Stimulated activated CD8-positive, alpha-beta memory T cell treated with anti-CD3 and anti-CD28 coated beads, Interleukin-7, amount 100 ng/mL, for 1 hour (primary cell): ENCODE data around the gene CSGALNACT2.
"Not testable (repeated sequence)": the region's sequence is repeated elsewhere in the genome, so short reads cannot be mapped to it uniquely, and the experiment has no call there.

ENCODE experiments used
- DNase-seq, 2 donors: peaks; one replicate each; pipeline ENCODE4 v3.0.0-alpha.2; 2020; ENCODE audit warnings: low read depth in 2 of 2

Gene CSGALNACT2

DNA sequence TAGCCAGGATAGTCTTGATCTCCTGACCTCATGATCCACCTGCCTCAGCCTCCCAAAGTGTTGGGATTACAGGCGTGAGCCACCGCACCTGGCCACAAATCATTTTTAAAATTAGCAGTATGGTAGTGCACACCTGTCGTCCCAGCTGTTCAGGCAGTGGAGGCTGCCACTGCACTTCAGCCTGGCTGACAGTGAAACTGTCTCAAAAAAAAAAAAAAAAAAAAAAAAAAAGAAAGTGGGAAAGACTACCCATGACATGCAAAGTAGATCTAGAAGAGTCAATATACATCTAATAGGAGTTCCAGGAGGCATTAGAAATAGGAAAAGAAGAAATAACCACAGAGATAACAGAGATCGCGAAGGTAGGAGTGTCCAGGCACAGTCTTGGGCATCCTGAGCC is 3.2 kb downstream of the CSGALNACT2 start:
- DNase-seq: no peak

DNA sequence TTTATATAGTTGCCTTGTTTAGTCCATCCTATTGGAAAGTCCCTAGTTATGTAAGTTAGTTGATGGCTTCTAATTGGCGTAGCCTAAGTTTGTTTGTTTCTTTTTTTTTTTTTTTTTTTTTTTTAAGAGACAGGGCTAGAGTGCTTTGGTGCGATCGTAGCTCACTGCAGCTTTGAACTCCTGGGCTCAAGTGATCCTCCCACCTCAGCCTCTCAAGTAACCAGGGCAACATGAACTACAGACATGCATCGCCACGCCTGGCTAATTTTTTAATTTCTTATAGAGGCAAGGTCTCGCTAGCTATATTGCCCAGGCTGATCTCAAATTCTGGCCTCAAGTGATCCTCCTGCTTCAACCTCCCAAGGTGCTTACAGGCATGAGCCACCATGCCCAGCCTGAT is 7.1 kb downstream of the CSGALNACT2 start:
- no peak for DNase-seq

DNA sequence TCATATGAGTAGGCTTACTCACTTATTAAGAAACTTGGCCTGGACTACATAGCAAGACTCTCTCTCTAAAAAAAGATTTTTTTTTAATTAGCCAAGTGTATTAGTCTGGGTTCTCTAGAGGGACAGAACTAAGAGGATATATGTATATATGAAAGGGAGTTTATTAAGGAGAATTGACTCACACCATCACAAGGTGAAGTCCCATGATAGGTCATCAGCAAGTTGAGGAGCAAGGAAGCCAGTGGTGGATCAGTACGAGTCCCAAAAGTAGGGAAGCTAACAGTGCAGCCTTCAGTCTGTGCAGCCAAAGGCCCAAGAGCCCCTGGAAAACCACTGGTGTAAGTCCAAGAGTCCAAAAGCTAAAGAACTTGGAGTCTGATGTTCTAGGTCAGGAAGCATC is 7.7 kb downstream of the CSGALNACT2 start:
- DNase-seq: not testable (repeated sequence)

DNA sequence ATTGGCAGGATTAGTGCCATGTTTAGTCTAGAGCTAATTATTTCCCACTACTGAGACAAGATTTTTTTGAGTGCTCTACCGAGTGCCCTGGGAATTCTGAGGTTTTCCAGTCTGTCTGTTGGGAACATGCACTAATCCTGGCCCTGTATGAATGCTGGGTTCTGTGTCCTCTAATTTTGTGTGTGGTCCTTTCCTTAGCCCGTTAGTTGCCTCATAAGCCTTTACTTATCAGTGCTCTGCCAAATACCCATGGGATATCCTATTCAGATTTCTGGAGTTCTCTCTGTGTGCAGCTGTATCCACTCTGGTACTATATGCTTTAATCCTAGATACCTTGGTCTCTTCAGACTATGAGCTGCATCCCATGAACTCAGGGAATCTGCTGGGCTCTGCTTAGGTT is 13.1 kb downstream of the CSGALNACT2 start:
- DNase-seq: no peak

DNA sequence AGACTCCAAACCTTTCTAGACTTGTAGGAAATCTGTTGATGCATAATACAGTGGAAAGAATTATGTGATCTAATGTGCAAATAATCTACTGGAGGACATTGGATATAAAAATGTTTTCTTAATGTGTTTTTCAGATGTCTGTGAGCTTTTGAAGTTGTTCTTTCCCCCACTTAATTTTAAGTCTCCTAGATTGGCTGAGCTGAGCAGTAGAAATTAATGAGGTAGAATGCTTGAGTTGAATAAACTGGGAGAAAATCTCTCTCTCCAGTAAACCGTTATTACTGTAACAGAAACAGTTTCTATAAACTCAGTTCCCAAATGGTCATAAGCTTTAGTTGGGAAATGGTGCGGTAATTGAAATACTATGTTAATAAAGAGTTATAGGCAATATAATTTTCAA is 15.7 kb downstream of the CSGALNACT2 start:
- DNase-seq: no peak

DNA sequence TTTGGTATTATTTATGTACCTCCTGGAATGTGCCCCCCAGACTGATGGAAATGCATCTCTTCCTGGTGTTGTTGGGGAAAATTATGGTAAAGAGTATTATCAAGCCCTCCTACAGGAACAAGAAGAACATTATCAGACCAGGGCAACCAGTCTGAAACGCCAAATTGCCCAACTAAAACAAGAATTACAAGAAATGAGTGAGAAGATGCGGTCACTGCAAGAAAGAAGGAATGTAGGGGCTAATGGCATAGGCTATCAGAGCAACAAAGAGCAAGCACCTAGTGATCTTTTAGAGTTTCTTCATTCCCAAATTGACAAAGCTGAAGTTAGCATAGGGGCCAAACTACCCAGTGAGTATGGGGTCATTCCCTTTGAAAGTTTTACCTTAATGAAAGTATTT is 17.0 kb downstream of the CSGALNACT2 start:
- no peak for DNase-seq

DNA sequence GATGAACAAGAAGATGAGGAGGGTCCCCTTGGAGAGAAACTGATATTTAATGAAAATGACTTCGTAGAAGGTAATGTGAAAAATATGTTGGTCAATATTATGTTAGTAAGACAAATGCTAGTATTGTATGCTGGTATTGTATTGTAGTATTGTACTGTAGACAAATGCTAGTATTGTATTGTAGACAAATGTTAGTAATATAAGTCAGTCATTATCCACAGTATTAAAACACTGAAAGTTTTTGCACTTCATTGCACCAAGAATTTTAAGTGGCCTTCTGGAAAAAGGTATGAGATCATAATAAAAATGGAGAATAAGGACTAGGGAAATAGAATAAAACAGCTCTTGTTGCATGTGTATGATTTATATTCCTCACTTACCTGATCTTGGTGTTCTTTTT is 17.5 kb downstream of the CSGALNACT2 start:
- DNase-seq: no peak

DNA sequence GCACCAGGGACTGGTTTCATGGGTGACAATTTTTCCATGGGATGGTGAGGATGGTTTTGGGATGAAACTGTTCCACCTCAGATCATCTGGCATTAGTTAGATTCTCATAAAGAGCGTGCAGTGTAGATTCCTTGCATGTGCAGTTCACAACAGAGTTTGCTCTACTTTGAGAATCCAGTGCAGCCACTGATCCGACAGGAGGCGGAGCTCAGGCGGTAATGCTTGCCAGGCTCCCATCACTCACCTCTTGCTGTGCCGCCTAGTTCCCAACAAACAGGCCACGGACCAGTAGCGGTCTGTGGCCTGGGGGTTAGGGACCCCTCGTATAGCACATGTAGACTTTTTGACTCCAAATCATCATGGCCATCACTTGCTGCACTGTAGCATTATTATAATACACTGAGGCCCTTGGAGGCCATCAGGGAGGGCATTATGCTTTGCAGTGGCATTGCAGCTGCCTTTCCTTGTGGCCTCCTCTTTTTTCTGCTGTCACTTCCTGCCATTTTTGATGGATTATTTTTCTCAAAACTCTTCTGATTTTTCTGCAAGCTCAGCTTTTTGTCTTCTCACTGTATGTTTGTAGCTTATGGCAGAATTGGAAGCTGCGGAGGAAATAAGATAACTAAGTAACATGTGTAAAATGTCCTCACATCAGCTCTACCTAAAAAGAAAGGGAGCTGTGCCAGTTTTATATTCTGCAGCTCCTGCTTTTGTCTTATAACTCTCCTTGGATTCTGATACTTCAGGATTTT is 18.5 kb downstream of the CSGALNACT2 start:
- no peak for DNase-seq

DNA sequence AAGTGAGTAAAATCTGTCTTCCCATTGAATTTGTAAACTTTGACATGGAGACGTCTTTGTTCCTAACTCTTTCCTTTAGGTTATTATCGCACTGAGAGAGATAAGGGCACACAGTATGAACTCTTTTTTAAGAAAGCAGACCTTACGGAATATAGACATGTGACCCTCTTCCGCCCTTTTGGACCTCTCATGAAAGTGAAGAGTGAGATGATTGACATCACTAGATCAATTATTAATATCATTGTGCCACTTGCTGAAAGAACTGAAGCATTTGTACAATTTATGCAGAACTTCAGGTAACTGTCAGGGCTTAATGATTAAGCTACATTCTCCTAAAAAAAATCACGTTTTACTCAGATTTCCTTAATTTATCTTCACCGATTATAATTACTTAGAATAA is 20.4 kb downstream of the CSGALNACT2 start:
- DNase-seq: no peak

DNA sequence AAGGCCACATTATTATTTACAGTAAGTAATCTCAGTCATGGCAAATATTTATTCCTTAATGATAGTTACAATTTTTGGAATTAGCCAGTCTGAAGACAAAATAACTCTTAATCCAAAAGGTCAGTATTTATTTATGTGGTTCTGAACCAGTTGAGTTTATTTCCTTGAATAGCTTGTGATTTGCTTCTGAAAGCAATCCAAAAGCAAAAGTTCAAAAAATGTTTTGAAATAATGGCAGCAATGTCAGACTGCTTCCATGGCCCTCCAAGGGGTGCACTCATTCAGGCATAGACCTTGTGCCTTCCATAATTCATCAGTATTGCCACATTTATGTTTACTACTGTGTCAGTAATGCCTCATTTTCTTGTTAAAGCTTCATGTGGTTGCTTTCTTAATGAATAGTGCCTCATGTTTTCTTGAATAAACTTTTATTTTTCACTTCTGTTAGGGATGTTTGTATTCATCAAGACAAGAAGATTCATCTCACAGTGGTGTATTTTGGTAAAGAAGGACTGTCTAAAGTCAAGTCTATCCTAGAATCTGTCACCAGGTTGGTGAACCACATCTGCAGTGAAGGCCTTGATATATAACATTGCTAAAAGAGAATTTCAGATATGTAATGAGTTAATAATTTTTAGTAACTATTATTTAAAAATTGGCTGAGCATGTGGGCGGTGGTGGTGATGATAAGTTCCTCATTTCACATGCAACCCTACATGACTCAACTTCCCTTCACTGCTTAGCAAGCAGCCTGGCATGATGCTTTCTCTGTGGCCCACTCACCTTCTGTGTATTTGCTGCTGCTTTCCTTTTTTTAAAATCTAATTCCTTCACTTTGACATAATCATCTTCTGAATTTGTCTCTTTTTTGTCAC is 22.0 kb downstream of the CSGALNACT2 start:
- DNase-seq: no peak

DNA sequence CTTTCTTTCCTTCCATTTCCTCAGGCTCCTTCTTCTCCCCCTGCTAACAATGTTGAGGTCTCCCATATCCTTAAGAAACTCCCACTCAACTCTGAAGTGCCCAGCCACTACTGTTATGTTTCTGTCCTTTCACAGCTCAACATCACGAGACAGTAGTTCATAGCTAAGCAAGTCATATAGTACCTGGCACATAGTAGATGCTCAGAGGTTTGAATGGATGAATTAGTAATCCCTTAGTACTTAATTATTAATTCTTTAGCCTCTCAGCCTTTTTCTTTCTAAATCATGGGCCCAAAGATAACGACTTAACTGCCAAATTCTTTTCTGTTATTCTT is 22.6 kb downstream of the CSGALNACT2 start:
- DNase-seq: no peak

DNA sequence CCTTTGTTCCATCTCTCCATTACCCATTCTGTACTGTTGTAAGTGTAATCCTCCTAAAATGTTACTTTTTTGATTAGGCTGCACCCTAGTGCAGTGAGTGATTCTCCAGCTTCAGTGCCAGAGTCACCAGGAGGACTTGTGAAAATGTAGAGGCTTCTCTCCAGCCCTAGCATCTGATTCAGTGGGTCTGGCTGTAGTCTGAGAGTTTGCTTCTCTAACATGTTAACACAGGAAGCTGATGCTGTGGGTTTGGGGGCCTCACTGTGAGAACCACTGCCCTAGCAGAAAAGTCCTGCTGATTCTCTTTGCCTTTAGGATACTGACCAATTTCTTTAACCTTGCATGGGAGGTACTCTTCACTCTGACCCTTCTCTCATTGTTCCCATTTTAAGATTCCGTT is 24.4 kb downstream of the CSGALNACT2 start:
- DNase-seq: no peak

DNA sequence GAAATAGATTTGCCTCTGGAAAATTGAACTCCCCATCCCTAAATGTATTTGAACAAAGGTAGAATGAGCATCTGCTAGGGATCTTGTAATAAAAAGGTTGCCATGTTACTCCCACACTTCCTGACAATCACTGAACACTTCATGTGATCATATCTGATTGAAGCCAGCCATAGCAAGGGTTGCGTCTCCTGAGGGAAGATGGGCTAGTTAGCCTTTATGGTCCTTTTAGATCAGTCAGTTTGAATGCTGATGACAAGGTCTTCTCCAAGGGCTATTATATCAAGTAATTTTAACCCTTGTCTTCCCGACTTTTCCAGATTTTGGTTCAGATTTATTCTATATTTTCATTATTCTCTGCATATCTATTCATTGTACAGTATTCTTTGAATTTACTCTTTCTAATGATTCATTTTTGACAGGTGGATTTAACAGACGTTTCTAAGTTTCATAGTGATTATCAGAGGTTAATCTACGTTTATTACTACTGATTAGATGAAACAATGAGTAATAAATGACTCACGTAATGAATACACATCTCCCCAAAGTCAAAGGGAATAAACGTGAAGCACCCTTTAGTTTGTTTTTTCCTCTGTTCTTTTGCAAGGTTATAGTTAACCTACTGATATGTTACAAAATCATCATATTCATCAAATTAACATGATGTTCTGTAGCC is 28.1 kb downstream of the CSGALNACT2 start:
- no peak for DNase-seq

DNA sequence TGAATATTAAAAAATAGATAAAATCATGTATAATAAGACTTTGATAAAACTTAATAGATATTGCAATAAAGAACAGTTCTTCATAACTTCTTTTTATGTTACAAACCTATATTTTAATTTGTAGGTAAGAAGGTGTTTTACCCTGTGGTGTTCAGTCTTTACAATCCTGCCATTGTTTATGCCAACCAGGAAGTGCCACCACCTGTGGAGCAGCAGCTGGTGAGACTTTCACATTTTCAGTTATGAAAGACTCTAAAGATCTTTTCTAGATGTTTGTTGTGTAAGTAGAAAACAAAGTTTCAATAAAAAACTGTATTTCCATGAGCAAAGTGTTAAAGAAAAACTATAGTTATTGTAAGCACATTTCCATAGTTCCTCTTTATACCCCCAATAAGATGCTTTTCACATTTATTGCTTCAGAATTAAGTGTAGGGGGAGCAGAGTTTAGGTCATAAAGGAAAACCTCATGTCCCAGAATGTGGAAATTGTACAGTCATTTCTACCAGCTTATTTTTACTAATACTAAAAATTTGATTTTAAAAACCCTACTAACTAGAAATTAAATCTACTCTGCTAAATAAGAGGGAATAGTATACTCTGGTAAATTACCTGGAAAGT is 28.7 kb downstream of the CSGALNACT2 start:
- DNase-seq: no peak

DNA sequence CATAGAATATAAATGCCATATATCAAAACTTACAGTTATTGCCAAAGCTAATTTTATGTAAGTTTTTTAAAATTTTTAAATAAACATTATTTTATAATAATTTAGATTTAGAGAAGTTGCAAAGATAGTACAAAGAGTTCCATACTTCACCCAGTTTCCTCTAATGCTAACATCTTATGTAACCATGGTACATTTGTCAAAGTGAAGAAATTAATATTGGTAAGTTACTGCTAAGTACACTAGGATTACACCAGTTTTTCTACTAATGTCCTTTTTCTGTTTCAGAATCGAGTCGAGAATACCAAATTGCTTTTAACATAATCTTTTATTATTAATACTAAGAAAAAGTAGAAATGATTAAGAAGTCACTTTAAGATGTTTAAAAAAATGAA is 29.2 kb downstream of the CSGALNACT2 start:
- no peak for DNase-seq

DNA sequence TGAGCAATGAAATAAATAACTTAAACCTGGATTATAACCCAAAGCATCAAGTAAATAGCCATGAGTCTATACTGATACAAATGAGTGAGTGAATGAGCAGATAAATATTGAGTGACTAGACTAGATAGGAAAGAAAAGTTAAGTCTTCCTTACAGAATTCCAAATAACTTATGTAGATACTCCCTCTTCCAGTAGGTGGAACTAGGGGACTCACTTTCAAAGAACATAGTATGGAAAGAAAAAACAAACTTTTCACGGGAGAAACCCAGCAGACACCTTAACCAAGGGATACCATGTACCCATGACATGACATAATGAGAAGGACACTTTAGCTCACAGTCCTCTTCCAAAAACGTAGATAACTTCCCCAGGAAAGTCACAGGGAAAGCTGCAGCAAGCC is 32.2 kb downstream of the CSGALNACT2 start:
- DNase-seq: no peak

DNA sequence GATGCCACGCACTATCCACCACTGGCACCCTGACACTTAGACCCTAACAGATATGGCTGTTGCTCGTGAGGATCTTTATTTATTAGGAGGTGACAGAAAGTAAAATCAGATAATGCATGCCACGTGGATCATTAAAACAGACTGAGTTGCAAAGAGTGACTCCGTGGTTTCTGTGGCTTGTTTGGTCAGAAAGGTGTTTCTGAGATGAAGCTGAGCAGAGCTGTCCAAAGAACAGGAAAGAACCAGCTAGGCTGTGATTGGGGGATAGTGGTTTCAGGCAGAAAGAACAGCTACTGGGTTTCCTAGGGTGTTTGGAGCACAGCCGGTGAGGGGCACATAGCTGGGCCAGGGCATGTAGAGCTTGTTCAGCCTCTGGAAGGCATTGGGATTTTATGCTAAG is 34.4 kb downstream of the CSGALNACT2 start:
- DNase-seq: no peak

DNA sequence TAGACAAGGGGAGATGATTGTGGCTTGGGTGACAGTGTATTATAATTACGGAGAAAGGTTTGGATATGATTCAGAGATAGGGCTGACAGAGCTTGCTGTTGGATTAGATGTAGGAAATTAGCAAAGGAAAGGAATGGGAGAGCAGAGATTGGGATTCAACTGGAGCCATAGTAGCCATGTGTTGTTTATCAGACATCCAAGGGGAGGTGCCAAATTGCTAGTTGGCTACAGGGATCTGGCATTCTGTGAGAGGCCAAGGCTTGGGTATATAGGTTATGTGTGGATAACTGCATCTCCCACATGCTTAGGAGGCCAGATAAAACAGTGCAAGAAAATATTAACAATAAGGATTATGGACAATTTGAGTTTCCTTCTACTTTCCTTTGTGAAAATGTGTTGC is 34.9 kb downstream of the CSGALNACT2 start:
- DNase-seq: no peak

DNA sequence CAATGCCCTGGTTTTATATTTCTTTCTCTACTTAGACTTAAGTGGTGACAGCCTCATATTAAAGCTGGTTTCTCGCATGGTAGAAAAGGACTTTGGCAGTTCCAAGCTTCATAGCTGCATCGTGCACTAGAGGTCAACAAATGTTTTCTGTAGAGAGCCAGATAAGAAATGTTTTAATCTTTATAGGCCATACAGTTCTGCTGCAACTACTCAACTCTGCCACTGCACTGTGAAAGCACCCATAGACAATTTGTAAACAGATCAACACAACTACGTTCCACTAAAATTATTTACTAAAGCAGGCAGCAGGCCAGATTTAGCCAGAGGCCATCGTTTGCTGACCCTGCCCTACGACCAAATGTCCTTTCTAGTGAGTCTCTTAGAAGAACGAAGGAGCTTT is 36.7 kb downstream of the CSGALNACT2 start:
- DNase-seq: no peak

DNA sequence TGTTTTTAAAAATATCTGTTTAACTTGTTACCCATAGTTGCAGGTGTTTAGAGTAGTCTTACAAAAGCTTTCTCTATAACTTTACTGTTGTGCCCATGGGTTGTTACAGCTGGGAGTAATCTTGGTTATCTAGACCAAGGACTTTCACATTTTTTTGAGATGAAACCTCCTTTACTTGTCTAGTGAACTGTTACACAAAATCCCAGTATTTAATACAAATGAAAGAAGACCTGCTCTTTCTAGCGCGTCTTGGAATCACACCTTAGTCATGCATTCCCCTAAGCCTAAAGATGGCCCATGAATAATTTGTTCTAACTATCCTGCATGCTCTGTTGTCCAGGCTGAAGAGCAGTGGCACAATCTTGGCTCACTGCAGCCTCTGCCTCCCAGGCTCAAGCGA is 38.0 kb downstream of the CSGALNACT2 start:
- no peak for DNase-seq

DNA sequence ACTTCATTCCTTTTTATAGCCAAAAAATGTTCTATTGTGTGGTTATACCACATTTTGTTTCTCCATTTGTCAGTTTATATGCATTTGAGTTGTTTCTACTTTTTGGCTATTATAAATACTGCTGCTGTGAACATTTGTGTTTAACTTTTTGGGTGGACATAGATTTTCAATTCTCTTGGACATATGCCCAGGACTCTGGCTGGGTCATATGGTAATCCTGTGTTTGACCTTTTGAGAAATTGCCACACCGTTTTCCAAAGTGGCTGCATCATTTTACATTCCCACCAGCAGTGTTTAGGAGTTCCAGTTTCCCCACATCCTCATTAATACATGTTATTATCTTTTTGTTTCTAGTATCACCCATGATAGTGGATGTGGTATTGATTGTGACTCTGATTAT is 39.4 kb downstream of the CSGALNACT2 start:
- DNase-seq: no peak

DNA sequence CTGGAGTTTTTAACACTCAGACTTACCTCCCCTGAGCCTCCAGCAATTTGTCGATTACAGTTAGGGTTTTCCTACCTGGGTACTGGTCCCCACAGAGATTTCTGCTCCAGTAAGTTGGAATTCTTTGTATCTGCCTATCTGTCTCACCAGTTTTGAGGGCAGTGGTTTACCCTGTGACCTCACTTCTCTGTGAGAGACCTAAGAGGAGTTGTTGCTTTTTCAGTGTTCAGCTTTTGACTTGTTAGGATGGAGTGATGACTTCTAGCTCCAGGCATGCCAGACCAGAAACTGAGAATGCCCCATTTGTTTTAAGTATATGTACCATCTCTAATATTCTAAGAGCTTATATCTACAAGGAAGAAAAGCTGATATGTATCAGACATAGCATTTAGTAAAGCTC is 42.9 kb downstream of the CSGALNACT2 start:
- DNase-seq: no peak
